HG03175 (cell line): ENCODE measurements around the gene CYP19A1.

Experiments used
- ATAC-seq: cut with Tn5 transposase; IDR thresholded peaks from one replicate; pipeline ENCODE4 v1.9.1; 2021; ENCODE audit warnings: mild to moderate bottlenecking, moderate library complexity; ENCODE audit not compliant: unreplicated experiment

Gene CYP19A1

DNA sequence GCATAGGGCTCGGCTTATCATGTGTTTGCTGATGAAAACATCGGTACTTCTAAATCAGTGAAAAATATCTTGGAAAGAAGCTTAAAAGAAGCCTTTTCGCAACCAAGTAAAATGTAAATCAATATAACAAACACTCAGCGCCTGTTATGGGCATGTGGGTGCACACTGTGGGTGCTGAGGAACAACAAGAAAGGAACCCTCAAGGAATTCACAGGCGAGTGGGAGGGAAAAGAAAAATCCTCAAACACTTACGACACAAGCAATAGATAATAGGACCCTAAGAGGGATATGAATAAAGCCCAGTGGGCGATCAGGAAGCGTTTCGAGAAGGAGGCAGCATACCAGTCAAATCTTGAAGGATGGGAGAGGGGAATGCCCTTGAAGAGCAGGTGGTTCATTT lies 25.0 kb upstream of the CYP19A1 start:
- no peak for ATAC-seq

- ATAC-seq, result no peak
These were observed 21.6 kb upstream of the CYP19A1 start for GRCh38 chr15:51359981-51360380.

- no peak for ATAC-seq
These were observed 18.6 kb upstream of the CYP19A1 start for GRCh38 chr15:51356983-51357382.

- ATAC-seq, result no peak
These were observed 17.8 kb upstream of the CYP19A1 start for GRCh38 chr15:51356147-51356546.

GRCh38 chr15:51355096-51355495 lies 16.7 kb upstream of the CYP19A1 start:
- ATAC-seq, result no peak

DNA sequence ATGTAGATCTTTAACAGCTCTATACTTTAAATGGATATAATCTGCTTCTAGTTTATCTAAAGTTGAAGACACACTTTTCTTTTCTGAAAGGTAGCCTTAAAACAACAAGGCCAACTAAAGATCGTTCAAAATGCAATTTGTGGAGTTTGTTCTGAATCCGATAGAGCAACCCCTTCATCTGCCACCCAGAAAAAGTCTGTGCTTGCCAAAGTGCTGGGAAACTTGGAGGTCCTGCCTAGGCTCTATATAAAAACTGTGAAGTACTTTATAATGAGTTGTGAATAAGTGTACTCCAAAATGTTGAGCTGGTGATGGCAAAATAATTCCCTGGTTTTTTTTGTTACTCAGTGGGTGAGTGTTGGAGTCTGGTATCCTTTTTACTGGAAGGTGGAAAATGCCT lies 15.6 kb upstream of the CYP19A1 start:
- no peak for ATAC-seq

GRCh38 chr15:51350723-51351122 lies 12.3 kb upstream of the CYP19A1 start:
- ATAC-seq, result no peak

DNA sequence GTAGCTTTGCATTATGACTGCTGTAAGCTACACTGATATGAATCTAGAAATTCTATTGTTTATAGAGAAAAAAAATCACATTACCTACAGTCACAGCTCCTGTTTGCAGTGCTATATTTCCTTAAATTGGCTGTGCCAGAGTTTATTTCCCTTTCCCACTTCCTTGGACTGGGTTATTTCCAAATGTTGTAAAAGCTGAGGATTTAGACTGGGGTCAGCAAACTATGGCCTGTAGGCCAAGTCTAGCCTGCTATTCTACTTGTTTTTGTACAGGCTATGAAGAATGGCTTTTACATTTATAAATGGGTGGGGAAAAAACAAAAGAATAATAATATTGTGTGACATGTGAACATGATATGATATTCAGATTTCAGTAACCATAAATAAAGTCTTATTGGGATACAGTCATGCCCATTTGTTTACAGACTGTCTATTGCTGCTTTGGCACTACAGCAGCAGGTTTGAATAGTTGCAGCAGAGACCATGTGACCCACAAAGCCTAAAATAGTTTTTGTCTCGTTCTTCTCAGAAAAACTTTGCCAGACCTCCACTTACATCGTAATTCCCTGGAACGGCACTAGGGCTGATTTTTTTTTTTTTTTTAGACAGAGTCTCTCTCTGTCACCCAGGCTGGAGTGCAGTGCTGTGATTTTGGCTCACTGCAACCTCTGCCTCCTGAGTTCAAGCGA lies 10.9 kb upstream of the CYP19A1 start:
- peak; percentile 18 for ATAC-seq

- peak; percentile 96 for ATAC-seq
These were observed 10.3 kb upstream of the CYP19A1 start for GRCh38 chr15:51348688-51349087.

- ATAC-seq, result no peak
These were observed 7.7 kb upstream of the CYP19A1 start for GRCh38 chr15:51346136-51346535.

DNA sequence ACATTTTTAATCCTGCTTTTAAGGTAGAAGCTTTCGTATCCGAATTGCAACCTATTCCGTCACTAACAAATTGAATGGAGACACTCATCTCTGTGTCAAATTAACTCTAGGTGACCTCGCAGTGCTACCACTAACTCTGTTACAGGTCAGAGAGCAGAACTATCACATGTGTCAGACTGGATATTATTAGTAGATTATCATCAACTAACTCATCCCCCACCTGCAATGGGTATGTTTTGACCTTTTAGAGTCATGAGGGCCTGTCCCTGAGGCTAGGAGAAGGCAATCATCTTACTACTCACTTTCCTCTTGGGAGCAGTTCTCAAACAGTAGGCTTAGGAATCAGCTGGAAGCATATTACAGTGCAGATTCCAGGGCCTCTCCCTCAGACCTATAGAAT lies 5.1 kb upstream of the CYP19A1 start:
- ATAC-seq, result no peak

GRCh38 chr15:51342227-51342999 lies 4.0 kb upstream of the CYP19A1 start:
- no peak for ATAC-seq

DNA sequence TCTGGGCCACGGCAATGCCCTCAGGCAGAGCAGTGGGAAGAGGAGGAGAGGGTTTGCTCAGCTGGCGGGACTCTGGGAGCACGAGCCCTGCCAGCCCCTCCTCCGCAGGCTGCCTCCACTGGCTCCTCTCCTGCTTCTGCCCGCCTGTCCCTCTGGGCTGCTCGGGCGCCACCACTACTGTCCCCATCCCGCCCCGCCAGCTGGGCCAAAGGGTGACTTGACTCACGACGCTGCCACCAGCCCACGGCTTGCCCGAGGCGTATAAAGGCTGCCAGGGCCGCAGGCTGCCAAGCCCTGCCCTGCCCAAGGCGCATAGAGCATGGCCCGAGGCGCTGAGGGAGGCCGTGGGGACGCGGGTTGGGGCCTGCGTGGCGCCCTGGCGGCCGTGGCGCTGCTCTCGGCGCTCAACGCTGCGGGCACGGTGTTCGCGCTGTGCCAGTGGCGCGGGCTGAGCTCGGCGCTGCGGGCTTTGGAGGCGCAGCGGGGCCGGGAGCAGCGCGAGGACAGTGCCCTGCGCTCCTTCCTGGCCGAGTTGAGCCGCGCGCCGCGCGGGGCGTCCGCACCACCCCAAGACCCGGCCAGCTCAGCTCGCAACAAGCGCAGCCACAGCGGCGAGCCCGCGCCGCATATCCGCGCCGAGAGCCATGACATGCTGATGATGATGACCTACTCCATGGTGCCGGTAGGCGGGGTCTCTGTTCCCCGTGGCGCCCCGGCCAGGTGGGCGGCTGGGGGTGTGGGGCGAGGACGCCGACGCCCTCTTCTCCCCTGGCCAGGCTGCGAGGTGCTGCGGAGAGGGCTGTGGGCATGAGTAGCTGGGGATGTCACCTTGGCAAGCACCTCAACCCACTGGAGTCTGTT lies 3.2 kb upstream of the CYP19A1 start, which contains the start of gene GLDN:
Gene GLDN, plus strand, starts transcription at position 290 of the 861 bp plus-strand sequence. Its CDS starts 30 bp downstream, at position 320.
- no peak for ATAC-seq

- ATAC-seq, result peak; percentile 93
These were observed 2.6 kb downstream of the CYP19A1 start for GRCh38 chr15:51335538-51336410.

DNA sequence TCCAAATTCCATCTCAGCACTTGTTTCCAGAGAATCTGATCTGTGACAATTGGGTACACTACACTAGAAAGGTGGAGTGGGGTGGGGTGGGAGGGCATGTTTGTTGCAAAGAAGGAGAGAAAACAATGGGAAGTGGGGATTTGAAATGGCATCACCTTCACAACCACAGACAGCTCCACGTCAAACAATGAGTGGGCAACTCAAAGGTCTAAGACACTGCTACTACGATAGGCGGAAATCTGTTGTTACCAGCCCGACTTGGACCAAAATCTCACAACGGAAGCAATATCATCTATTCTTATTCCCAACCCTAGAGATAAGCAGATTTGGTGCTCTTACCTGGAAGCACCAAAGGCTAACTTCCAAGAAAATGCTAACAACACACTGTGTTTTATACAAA lies 3.3 kb downstream of the CYP19A1 start:
- ATAC-seq, result no peak

DNA sequence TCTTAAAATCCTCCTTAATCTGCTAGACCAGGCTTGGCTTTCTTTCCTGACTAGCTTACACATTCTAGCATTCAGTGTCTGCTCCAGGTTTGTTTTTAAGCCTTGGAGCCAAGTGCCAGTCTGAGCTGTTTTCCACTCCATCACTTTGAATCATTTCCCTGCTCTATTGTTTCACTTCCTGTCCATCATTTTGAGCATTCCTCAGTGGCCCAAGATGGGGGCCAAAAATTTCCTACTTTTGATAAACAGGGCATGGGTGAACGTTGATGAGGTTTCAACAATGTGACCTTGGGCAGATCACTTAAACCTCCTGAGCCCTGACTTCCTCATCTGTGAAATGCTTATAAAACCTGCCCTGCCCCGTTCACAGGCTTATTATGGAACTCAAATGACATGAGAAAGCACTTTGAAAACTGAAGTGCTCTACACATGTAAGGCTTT lies 4.4 kb downstream of the CYP19A1 start:
- ATAC-seq, result no peak

- ATAC-seq, result no peak
These were observed 4.8 kb downstream of the CYP19A1 start for GRCh38 chr15:51333571-51333970.

GRCh38 chr15:51332206-51333147 lies 5.9 kb downstream of the CYP19A1 start:
- ATAC-seq, result no peak

GRCh38 chr15:51331141-51331540 lies 7.3 kb downstream of the CYP19A1 start:
- no peak for ATAC-seq
